Stimulated activated CD8-positive, alpha-beta memory T cell treated with anti-CD3 and anti-CD28 coated beads, Interleukin-7, amount 100 ng/mL, for 1 hour (primary cell): Measurements from ENCODE around the gene RXRA.

Experiments used
- DNase-seq, 2 donors: peaks; one replicate each; pipeline ENCODE4 v3.0.0-alpha.2; 2020; ENCODE audit warnings: low read depth in 2 of 2

The RXRA gene

DNA sequence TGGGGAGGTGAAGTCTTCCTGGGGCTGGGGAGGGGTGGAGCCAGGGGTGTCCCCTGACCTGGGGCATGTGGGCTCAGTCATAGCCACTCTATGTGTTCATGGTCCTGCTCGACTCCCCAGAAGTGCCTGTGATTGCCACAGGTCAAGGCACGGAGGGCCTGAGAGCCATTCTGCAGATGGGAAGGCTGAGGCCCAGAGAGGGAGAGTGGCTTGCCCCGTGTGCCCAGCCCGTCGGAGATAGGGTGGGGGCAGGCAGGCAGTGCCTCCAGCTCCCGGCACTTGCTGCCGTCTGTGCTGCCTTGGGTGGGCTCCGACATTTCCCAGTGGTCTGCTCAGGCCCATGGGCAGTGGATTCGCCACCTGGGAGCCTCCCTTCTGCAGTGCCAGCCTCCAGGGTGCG is 74.0 kb downstream of the RXRA start:
- no peak for DNase-seq

DNA sequence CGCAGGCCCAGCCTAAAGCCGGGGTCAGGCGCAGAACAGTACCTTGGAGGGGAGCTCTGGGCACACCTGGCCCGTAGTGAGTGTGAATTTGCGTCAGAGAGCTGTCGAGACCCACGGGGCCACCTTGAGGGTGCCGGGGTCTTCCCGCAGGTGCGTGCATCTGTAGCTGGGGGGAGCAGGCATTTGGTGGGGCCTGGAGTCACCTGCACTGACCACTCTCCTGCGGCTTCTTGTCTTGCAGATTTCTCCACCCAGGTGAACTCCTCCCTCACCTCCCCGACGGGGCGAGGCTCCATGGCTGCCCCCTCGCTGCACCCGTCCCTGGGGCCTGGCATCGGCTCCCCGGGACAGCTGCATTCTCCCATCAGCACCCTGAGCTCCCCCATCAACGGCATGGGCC is 75.1 kb downstream of the RXRA start:
- DNase-seq: no peak

DNA sequence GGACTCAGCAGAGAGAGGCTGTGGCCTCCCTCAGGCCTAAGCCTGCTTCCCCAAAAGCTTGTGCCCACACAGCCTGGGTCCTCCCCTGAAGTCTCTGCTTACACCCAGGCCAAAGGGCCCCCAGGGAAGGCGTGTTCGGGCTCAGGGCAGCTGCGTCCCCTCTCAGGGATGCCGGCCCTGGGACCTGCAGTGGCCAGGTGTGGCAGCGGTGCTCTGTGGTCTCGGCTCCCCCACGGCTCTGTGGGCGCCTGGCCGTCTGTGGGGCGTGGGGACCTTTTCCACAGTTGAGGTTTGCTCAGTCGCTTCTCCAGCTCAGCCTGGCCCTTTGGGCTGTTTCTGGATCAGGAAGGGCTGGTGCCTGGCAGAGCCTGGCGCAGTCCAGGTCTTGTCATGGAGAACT is 75.9 kb downstream of the RXRA start:
- DNase-seq: no peak

DNA sequence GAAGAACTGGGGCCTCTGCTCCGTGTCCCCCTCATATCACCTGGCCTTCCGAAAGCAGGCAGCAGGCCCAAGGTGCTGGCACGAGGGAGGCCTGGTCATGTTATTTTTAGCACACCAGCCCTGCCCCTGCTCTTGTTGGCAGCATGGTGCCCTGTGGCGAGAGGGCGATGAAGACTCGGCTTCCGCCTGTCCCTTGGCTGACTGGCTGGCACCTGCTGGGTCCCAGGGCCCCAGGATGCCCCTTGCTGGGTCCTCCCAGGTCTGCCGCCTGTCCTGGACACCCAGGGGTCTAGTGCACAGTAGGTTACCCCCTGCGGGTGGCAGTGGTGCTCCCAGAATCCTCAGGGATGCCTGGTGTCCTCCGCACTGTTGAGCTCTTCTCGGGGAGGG is 77.0 kb downstream of the RXRA start:
- DNase-seq: no peak

DNA sequence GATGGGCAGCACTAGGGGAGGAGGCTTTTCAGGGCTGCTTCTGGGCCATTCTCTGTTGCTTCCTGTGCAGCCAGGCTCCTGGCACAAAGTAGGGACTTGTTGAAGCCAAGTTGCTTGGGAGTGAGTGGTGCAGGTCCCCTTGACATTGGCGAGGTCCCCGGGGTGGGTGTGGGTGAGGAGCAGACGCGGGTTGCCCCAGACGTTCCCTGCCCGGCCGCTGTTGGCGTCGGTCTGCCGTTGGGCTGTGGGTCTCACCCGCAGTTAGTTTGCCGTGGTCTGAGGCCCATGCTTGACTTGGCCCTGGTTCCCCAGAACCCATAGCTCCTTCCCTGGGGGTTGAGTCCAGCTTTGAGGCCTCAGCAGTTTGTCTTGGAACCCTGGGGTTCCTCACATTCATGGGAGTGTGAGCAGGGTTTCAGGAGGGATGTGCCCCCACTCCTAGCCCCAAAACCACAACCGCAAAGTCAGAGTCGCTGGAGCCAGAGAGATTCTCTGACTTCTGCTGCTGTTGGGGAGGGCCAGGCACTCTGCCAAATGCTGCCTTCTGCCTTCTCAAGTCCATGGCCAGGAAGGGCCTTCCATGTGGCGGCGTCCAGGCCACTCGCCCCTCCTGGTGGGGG is 77.5 kb downstream of the RXRA start:
- DNase-seq: no peak

DNA sequence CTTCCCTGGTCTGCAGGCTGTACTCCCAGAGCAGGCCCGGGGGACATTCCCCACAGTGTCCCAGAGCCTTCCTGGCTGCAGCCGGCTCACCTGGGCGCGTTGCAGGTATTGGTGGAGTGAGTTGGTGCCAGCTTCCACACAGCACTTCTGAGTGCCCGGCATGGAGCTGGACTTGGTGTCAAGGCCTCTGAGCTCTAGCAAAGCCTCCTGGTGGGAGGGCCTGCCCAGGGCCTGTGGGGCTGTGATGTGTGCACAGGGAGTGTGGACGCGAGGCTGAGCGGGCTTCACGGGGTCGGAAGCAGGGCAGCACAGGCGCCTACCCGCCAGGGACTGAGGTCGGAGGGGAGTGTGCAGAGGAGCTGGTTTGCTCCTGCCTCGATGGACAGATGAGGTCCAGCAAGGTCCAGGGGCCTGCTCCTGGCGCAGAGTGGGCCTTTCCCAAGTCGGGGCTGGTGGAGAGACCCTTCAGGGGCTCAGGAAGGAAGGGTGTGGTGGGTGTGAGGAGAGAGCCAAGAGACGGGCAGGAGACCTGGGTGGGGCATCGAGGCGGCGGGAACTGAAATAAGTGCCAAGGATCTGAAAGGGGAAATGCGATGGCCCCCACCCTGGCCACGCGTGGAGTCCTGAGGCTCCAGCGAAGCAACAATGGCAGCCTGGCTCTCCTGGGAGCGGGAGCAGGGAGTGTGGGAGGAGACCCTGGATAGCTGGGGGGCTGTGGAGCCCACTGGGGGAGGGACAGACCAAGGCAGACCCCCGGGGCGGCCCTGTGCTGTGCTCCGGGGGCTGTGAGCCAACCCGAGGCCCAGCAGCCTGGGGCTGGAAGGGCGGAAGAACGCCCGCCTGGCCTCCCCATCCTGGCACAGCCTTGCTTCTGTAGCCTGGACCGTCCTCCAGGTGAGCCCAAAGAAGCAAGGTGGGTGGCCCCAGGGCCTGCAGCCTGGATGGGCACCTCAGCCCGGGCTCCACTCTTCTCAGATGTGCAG is 78.4 kb downstream of the RXRA start:
- DNase-seq: no peak

DNA sequence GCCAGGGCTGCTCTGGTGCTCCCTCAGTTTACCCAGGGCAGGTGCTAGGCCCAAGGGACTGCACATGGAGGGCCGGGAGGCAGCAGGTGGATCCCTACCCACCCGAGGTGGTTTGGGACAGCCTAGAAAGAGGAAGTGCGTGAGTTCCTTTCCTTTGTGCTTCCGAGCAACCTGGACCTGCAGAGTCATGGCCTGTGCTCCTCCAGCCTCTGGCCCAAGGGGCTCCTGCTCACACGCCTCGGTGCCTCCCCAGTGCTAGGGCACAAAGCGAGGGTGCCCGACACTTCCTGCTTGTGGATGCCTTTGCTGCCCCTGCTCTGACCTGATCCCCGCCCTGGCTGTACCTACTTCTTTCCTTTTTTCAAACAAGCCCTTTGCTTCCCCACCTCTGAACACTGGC is 79.3 kb downstream of the RXRA start:
- DNase-seq: no peak

DNA sequence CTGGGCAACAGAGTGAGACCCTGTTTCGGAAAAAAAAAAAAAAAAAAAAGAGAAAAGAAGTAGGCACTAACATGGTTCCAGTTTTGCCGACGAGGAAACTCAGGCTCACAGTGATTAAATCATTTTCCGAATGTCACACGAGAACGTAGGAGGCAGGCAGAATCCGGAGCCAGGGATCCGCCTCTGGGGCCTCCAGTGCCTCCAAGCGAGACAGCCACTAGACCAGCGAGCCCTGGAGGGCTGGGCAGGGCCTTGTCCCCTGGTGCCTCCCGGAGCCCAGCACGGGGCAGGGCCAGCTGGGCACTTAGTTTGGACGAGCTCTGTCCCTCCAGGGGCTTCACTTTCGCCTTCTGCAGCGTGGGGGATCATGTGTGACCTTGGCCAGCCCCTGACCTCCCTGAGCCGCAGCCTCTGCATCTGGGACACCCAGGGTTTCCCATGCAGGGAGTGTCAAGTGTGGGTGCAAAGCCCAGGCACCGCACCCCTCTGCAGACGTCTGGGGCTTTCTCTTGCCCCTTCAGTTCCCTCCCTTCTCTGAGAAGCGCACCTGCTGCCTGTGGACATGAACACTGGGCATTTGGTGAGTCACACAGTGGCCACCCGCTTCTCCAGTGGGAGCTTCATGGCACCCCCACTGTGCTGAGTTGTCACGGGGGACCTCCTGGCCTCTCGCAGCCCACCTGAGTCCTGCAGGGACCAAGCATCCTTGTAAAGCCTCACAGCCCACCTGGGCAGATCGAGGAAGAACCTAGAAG is 80.3 kb downstream of the RXRA start:
- no peak for DNase-seq

DNA sequence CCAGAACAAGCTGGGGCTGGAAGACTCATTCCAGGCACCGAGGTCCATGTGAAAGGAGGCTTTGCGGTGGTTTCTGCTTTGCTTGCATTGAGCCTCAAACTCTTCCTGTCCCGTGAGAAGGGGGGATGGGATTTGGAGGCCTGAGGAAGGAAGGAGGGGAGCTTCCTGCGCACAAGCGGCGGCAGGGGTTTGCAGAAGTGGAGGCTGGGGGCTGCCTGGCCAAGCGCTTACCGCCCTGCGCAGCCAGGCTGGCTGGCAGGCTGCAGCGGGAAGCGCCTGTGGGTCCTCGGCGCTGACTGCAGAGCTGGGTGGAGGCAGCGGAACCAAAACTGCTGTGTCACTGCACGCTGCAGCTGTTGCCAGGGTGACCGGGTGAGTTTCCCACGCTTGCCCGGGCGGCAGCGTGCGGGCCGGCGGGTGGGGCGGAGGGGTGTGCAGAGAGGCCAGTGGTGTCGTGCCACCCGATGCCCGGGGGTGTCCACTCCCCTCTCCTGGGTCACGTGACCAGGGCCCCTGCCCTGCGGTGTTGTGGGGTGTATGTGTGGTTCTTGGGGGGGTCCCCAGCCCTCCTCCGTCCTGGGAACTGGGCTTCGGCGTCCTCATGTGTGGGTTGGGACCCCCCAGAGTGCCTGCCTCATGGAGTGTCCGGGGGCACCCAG is 81.0 kb downstream of the RXRA start:
- DNase-seq: peak; percentile 54 to 59

DNA sequence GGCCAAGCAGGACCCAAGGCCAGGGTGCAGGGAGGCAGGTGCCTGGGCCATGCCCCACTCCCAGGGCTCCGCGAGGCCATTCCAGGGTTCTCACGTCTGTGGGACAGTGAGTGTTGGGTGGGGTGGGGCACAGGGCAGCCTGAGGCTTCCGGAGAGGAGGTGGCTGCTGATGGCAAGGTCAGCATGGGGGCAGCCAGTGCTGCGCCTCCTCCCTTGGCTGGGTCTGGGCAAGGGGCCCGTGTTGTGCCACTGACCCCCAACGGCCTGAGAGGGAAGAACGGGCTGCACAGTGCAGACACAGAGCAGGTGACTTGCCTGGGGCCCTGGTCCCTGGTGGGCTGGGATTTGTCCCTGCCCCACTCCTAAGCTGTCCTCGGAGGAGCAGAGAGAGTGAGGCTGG is 82.1 kb downstream of the RXRA start:
- DNase-seq: no peak

DNA sequence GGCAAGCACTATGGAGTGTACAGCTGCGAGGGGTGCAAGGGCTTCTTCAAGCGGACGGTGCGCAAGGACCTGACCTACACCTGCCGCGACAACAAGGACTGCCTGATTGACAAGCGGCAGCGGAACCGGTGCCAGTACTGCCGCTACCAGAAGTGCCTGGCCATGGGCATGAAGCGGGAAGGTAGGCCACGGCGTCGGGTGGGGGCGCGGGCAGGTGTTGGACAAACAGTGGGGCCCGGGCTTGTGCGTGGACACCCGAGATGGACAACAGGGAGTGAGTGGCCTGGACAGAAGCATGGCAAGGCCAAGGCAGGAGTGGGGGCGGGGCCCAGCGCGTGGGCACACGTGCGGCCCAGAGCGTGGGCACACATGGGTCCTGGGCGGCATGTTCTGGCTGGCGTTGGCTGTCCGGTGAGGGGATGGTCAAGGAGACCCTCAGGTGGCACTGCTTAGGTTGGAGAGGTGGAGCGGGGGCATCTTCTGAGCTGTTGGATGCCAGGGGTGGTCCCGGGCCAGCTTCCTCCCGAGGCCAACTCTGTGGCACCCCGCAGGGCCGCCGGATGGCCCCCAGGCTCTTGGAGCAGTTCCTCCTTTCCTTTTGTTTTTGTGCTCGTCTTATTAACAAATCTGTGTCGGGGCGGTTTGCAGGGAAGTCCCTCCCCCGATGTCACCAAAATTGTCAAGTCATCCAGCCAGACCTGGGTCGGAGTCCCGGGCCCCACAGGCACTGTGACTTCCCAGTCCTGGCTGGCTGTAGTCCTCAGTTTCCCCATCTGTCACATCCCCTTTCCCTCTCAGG is 82.9 kb downstream of the RXRA start:
- DNase-seq: no peak

DNA sequence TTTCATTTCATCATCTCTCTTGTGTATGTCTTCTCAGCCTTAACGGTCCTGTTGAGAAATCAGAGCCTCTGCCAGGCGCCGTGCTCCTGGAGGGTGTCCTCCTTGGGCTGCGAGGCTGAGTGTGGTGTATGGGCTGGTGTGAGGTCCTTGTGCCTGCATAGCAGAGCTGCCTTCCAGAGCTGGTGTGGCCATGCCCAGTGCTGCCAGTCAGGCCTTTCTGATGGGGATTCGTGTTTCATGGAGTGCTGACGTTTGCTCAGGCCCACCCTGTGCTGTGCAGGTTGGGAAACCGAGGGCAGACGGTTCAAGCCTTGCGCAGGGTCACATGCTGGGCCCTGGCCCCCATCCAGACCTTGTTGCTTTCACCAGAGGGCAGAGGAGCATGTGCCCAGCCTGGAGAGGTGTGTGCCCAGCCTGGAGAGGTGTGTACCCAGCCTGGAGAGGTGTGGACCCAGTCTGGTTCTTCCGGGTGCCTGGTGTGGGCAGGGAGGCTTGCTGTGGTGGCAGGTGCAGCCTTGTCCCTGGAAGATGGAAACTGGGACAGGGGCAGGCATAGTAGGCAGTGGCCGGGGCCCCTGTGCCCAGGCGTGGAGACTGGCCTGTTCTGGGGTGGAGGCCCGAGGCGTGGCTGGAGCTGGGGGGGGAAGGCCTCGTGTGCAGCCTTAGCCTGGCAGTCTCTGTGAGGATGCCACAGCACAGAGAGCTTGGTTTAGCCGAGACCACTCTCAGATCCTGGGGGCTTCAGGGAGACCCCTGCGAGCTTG is 84.0 kb downstream of the RXRA start:
- DNase-seq: no peak

DNA sequence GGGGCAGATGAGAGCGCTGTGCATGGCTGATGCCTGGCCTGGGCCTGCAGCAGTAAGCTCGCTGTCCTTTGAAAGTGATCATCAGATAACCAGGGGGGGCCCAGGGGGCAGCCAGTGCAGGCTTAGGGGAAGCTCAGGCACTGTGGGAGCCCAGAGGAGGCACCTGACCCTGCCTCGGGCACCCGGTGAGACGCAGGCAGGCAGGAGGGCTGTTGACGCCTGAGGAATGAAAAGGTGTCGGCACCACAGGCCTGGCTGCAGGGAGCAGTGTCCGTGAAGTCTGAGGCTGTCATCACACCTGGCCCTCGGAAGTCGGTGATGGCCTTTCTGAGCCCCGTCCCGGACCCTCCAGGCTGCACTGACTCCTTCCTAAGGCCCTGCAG is 84.6 kb downstream of the RXRA start:
- no peak for DNase-seq

DNA sequence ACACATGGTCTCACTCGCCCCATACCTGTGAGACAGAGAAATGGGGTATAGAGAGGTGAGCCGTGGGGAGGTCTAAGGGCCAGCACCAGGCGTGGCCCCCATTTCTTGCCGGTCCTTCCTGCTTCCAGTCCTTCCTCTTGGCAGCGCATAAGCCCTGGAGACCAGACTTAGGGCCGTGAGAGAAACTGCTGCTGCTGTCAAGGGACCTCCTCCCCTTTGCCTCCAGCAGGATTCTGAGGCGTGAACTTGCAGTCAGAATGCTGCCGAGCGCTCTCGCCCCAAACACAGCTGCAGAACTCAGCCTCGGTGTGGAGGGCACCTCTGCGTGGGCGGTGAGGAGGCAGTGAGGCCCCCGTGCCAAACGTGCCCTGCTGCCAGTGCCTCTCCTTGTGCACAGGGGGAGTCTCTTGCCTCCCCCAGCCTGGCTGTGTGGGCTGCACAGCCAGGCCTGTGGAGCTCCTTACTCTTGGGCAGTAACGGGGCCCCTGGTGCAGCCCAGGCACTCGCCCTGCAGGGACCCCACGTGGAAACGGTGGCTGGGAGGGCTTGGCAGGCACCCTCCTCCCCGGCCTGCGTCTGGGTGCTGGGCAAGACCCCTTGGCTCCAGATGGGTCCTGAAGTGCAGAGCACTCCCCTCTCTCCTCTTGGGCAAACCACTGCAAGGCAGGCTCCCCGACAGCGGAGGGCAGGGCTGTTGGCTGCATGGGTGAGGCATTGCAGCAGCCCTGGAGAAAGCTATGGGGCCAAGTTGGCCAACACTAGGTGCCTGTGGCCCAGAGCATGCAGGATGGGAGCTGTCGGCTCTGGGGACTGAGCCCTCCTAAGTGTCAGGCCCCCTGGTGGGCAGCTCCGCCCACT is 85.4 kb downstream of the RXRA start:
- no peak for DNase-seq

DNA sequence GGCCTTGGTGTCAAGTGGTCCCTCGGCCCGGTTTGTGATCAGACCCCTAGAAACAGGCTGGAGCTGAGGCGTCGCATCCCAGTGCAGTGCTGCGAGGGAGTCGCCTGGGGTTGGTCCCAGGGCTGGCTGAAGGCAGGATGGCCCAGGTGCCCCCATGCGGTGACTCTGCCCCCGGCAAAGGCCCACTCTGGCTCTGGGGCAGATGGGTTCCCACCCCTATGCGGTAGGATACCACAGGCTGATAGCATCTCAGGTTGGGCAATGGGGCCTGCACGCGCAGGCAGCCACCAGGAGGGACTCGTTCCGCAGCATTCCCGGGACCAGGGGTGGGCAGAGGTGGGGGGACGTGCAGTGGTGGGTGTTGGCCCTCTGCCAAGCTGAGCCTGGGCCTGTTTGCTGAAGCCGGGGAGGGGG is 86.0 kb downstream of the RXRA start:
- no peak for DNase-seq

DNA sequence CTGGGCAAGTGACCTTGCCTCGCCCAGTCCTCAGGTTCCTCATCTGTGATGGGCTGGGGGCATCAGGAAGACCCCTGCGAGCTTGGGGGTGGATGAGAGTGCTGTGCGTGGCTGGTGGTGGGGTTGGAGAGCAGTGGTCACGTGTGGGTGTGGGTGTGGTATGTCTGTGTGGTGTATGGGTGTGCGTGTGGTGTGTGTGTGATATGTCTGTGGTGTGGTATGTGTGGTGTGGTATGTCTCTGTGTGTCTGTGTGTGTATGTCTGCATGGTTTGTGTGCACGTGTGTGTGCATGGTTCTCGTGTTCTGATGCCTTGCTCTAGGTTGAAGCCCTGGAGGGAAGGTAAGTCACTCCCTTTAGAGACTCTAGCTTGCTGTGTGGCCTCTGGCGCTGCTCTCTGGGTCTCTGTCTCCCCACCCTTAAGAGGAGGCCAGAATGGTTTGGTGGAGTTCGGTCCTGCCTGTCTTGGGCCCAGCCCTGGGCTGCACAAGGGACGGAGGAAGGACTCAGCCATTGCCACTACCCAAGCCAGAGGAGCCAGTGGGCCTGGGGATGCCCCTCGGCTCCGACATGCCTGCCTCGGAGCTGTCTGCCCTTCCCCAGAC is 87.0 kb downstream of the RXRA start:
- DNase-seq: no peak

DNA sequence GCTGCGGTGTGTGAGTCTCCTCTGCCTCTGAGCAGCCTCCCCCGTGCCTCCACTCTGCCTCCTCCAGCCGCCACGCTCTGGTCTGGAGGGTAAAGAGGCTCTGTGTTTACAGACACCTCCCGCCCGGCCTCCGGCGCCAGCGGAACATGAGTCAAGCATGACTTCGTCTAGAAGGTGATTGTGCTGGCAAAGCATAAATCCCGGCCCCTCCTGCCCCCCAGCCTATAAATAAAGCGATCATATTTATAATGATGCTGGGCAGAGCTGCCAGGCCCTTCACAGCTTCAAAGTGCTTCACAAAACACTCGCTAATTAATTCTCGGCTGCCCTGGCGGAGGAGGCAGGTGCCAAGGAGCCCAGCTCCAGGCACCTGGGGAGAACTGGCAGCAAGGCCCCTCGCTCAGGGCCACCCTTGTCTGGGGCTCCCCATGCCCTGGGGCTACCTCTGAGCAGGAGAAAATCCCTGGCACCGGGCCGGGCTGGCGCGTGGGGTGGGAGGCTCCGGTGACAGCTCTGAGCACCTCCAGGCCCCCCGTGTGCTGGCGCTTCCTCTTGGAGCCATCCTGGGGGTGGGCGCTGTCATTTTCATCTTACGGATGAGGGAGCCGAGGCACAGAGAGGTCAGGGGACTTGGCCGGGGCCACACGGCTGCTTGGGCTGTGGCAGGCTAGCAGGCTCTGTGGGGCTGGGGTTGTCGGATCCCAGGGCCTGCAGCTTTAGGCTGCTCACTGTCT is 87.8 kb downstream of the RXRA start:
- no peak for DNase-seq

DNA sequence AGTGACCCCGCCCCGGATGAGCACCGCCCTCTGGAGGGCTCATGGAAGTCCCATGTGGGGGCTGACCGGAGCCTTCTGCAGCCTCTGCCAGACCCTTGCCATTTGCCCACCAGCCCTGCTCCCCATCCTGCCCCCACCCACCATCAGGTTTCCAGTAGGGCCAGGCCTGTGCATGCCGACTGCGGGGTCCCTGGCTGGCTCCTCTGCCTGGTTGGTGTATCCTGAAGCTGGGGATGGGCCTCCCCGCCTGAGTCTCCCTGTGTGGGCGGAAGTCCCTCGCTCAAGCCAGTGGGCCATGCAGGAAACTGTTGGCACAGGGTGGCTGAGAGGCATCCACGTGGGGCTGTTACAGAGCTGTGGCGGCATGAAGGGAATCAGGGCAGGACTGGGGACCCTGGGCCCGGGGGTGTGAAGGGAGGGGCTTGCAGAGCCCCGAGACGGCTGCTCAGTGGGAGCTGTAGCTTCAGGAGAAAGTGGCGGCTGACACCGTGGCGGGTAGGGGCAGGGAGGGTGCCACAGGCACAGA is 88.7 kb downstream of the RXRA start:
- DNase-seq: no peak
